Left lung (tissue), 10 donors: Measurements from ENCODE around the gene C9orf50. TPM values are rescaled to one million over a fixed set of nuclear protein-coding genes. Genes with fewer than 3 reads are reported as not detected.

ENCODE experiments used
- ATAC-seq: fragments of 200-7000 bp; cut with Tn5 transposase; one replicate; pipeline ENCODE4 v1.9.1; 2020; ENCODE audit warnings: moderate library complexity
- DNase-seq, 4 donors: peaks; one replicate each; pipeline ENCODE4 v3.0.0-alpha.2; 2013 to 2020
- H3K27ac ChIP-seq, 2 donors: fragments of 200-600 bp; sonication (generic) in 1 of 2; one replicate each; pipeline versions ENCODE4 v1.5.0 to v1.8.0; 2020 to 2021
- H3K27me3 ChIP-seq, 2 donors: fragments of 200-600 bp; sonication (generic) in 1 of 2; one replicate each; pipeline versions ENCODE4 v1.5.0 to v1.8.0; 2020 to 2021
- H3K36me3 ChIP-seq, 2 donors: fragments of 200-600 bp; sonication (generic) in 1 of 2; one replicate each; pipeline versions ENCODE4 v1.5.0 to v1.8.0; 2020 to 2021
- H3K4me1 ChIP-seq, 2 donors: fragments of 200-600 bp; one replicate each; pipeline ENCODE4 v1.8.0; 2021
- H3K4me3 ChIP-seq, 2 donors: fragments of 200-600 bp; sonication (generic) in 1 of 2; one replicate each; pipeline versions ENCODE4 v1.5.0 to v1.8.0; 2020 to 2021; ENCODE audit warnings: mild to moderate bottlenecking in 1 of 2
- H3K9me3 ChIP-seq, 2 donors: fragments of 200-600 bp; sonication (generic) in 1 of 2; one replicate each; pipeline versions ENCODE4 v1.5.0 to v1.8.0; 2020 to 2021
- CTCF ChIP-seq, 2 donors: fragments of 200-600 bp; sonication (generic) in 1 of 2; IDR thresholded peaks; one replicate each; pipeline versions ENCODE4 v1.5.0 to v1.8.0; 2021; ENCODE audit warnings: antibody characterized with exemption in 2 of 2
- intact Hi-C, 2 donors: fragments of 100-400 bp; cut with DNase I; formaldehyde crosslinking; loops; one replicate each; pipeline versions ENCODE4 v1.11.2 to v1.14.2; 2022
- polyA plus RNA-seq, 6 donors: library from polyadenylated mRNA; unstranded; fragments of 120-200 nt; gene quantifications; one replicate each; pipeline ENCODE4 v1.2.1, GENCODE V29; 2013; ENCODE audit not compliant: insufficient read length in 6 of 6
- total RNA-seq, 2 donors: library from RNA; stranded (reverse); fragmentation: NEBNext Ultra II Directional; extraction: Animal tissue kit (Norgen Biotek cat#: 25700); gene quantifications; one replicate each; pipeline ENCODE4 v1.2.1, GENCODE V29; 2021
- donor health status: DM: no; HTN: yes; CAD: no.
- donor health status: DM: no; HTN: no; CAD: no.

Gene C9orf50
- total and polyA plus RNA-seq, 8 donors = 0.18 to 0.51 (median 0.44) TPM; not detected in 2

DNA sequence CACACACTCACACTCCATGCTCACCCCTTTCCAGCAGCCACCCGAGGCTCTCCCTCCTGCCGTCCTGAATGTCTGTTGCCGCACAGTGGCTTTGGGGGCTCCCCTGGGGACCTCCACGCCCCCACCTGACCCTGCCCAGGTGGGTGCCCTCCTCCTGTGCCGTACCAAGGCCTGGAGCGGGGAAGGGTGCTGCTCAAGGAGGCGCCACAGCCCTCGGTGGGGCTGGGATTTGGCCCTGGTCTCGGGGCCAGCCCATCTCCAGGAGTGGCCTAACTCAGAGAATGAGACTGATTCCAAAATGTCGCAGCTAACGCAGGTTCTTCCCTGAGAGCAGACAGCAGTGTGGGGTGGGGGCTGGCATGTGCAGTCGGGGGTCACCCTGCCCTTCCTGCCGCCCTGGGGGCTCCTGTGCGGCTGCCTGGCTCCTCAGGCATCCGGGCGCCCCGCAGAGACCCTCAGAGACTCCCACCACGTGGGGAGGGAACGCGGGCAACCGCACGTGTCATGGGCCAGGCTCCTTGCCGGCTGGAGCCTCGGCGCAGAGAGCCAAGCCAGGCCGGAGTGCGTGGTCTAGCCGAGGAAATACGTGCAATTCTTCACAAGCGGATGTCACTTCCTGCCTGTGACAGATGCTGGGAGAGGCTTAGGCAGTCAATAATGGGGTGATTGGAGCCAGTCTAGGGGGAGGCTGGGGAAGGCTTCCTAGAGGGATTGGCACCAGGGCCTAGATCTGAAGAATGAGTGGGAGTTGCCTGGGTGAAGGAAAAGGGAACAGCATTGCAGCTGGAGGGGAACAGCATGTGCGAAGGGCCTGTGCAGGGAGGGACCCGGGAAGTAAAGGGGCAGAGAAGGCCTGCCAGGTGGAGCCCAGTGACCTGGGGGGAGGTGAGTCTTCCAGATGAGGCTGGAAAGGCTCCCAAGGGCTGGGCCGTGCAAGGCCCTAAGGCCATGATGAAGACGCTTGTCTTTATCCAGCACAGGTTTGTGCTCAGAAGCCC is 44.1 kb downstream of the C9orf50 start:
- no peak for TF ChIP-seq CTCF (IDR thresholded peaks at IDR 0.05)
- Histone ChIP-seq H3K27ac (peak overlapping the region; percentile 39 to 57), H3K9me3 (peaks cover 0 to 3% of the 10 kb centered on the region in 2 donors), H3K4me1 (peaks cover 0 to 15% of the 10 kb centered on the region in 2 donors), H3K4me3 (no peak overlapping the region), H3K36me3 (no peaks in the 10 kb centered on the region), H3K27me3 (no peaks in the 10 kb centered on the region)
- DNase-seq (no peak), ATAC-seq (peak; percentile 32)
- intact Hi-C loops = no loop called here

DNA sequence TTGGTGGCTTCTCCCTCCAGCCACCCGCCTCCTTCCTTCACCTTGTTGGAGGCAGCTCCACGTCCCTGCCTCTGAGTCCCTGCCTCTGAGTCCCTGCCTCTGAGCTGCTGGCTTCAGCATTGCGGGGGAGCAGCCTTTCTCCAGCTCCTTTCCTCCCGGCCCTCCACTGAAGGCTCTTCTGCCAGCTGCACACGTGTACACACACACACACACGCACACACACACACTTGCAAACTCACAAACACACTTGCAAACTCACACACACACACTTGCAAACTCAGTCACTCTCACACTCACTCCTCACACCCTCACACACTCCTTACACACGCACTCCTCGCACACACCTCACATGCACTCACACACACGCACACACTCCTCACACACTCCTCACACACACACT is 45.1 kb downstream of the C9orf50 start:
- ATAC-seq (no peak), DNase-seq (no peak)
- no peaks in the 10 kb centered on the region for H3K36me3 ChIP-seq
- TF ChIP-seq CTCF (IDR thresholded peaks at IDR 0.05) = no peak
- H3K4me1 ChIP-seq = peaks cover 0 to 17% of the 10 kb centered on the region in 2 donors
- intact Hi-C loops = no loop called here
- no peak overlapping the region for H3K27ac ChIP-seq
- no peak overlapping the region for H3K4me3 ChIP-seq
- peaks cover 0 to 3% of the 10 kb centered on the region in 2 donors for H3K9me3 ChIP-seq
- no peaks in the 10 kb centered on the region for H3K27me3 ChIP-seq

DNA sequence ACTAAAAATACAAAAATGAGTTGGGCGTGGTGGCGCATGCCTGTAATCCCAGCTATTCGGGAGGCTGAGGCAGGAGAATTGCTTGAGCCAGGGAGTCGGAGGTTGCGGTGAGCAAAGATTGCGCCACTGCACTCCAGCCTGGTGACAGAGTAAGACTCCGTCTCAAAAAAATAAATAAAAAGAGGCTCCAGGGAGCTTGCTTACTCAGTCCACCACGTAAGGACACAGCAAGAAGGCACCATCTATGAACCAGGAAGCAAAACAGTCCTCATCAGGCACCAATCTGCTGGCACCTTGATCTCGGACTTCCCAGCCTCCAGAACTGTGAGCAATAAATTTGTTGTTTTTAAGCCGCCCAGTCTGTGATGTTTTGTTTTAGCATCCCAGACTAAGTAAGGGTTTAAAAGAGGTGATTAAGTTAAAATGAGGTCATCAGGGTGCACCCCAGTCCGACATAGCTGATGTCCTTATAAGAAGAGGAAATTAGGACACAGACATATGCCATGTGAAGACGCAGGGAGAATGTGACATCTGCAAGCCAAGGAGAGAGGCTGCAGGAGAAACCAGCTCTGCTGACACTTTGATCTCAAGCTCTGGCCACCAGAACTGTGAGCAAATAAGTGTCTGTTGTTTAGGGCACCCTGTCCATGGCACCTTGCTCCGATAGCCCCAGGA is 45.9 kb downstream of the C9orf50 start:
- TF ChIP-seq CTCF (IDR thresholded peaks at IDR 0.05) = no peak
- intact Hi-C loops = no loop called here
- no peaks in the 10 kb centered on the region for H3K27me3 ChIP-seq
- ATAC-seq = no peak
- H3K4me3 ChIP-seq = no peak overlapping the region
- H3K4me1 ChIP-seq = peaks cover 6 to 25% of the 10 kb centered on the region in 2 donors
- no peak for DNase-seq
- H3K36me3 ChIP-seq = no peaks in the 10 kb centered on the region
- peaks cover 0 to 3% of the 10 kb centered on the region in 2 donors for H3K9me3 ChIP-seq
- H3K27ac ChIP-seq = no peak overlapping the region

DNA sequence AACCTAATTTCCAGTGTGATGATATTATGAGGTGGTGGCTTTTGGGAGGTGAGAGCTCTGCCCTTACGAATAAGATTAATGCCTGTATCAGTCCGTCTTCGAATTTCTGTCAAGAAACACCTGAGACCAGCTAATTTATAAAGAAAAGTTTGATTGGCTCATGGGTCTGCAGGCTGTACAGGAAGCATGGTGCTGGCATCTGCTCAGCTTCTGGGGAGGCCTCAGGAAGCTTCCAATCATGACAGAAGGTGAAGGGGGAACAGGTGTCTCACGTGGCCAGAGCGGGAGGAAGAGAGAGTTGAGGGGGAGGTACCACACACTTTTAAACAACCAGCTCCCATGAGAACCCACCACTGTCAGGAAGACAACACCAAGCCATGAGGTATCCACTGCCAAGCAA is 46.9 kb downstream of the C9orf50 start:
- intact Hi-C loops = no loop called here
- ATAC-seq (no peak), DNase-seq (no peak)
- H3K4me3 ChIP-seq = no peak overlapping the region
- no peak overlapping the region for H3K27ac ChIP-seq
- TF ChIP-seq CTCF (IDR thresholded peaks at IDR 0.05) = no peak
- H3K4me1 ChIP-seq = peaks cover 6 to 35% of the 10 kb centered on the region in 2 donors
- H3K27me3 ChIP-seq = peaks cover 0 to 7% of the 10 kb centered on the region in 2 donors
- peaks cover 0 to 3% of the 10 kb centered on the region in 2 donors for H3K9me3 ChIP-seq
- no peaks in the 10 kb centered on the region for H3K36me3 ChIP-seq

DNA sequence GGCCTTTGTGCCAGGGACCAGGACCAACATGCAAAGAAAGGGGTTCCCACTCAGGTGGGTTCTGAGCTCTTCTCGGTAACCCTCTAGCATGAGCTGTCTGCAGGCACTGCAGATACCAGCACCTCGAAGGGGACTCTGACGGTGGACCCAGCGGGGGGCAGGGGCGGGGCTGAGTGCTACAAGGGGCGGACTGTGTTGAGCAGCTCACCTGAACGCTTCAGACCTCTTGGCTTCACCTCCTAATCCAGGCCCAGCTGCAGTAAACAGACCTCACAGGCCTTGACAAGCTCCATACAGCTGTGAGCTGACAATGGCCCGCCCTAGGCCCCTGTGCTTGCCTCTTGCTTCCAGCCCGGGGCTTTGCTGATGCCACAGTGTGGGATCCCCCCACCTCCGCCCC is 48.4 kb downstream of the C9orf50 start:
- no peak for TF ChIP-seq CTCF (IDR thresholded peaks at IDR 0.05)
- Histone ChIP-seq H3K36me3 (no peaks in the 10 kb centered on the region), H3K4me1 (peaks cover 6 to 50% of the 10 kb centered on the region in 2 donors), H3K27me3 (peaks cover 0 to 21% of the 10 kb centered on the region in 2 donors), H3K4me3 (no peak overlapping the region), H3K9me3 (peaks cover 0 to 3% of the 10 kb centered on the region in 2 donors), H3K27ac (no peak overlapping the region)
- ATAC-seq = no peak
- no peak for DNase-seq
- intact Hi-C loops = no loop called here
